Measurements from ENCODE around the gene GULP1.

GULP1 gene

DNA sequence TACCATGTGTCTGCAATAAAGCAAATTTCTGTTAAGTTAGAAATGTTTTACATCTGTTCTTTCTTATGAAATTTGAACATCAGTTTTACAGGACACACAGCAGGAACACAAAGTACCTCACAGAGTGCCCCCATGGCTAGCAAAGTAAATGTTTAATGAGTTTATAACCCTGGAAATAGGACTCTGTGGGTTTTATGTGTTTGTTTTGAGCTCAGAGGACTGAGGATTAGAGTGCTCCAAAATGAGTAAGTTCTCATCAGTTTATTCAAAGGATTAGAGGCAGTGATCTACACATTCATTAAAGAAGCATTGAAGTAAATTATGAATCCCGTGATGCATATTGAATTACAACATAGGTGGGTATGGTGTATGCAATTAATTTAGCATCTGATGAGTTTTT, 281.8 kb downstream of the GULP1 start:
- Histone ChIP-seq H3K4me1 (ENCODE audit: control insufficient read depth, low read length) (no peaks in the 10 kb centered on the region), H3K9me3 (ENCODE audit: control insufficient read depth, insufficient read depth, low read length) (no peaks in the 10 kb centered on the region), H3K27ac (ENCODE audit: low read depth, low read length) (no peak overlapping the region), H3K79me2 (ENCODE audit: control insufficient read depth, low read length) (no peaks in the 10 kb centered on the region), H4K20me1 (ENCODE audit: control insufficient read depth, insufficient read depth, low read depth, low read length) (no peaks in the 10 kb centered on the region), H3K4me3 (ENCODE audit: low read length) (no peak overlapping the region), H3K27me3 (ENCODE audit: control insufficient read depth, low read length) (no peaks in the 10 kb centered on the region), H3F3A (ENCODE audit: control insufficient read depth, insufficient read depth) (no peaks in the 10 kb centered on the region), H3K9me2 (replicated peaks; ENCODE audit: control insufficient read depth, low read length) (no peaks in the 10 kb centered on the region), H3K36me3 (ENCODE audit: control insufficient read depth, low read length) (no peaks in the 10 kb centered on the region), H3K4me2 (ENCODE audit: low read length) (no peak overlapping the region)
- TF ChIP-seq, protein P1, sequence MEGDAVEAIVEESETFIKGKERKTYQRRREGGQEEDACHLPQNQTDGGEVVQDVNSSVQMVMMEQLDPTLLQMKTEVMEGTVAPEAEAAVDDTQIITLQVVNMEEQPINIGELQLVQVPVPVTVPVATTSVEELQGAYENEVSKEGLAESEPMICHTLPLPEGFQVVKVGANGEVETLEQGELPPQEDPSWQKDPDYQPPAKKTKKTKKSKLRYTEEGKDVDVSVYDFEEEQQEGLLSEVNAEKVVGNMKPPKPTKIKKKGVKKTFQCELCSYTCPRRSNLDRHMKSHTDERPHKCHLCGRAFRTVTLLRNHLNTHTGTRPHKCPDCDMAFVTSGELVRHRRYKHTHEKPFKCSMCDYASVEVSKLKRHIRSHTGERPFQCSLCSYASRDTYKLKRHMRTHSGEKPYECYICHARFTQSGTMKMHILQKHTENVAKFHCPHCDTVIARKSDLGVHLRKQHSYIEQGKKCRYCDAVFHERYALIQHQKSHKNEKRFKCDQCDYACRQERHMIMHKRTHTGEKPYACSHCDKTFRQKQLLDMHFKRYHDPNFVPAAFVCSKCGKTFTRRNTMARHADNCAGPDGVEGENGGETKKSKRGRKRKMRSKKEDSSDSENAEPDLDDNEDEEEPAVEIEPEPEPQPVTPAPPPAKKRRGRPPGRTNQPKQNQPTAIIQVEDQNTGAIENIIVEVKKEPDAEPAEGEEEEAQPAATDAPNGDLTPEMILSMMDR (IDR thresholded peaks at IDR 0.05; ENCODE audit: low read depth, low read length, poor library complexity, severe bottlenecking): no peak
- TF ChIP-seq EZH2phosphoT487 (IDR thresholded peaks at IDR 0.05; ENCODE audit: borderline replicate concordance, low read length): no peak

DNA sequence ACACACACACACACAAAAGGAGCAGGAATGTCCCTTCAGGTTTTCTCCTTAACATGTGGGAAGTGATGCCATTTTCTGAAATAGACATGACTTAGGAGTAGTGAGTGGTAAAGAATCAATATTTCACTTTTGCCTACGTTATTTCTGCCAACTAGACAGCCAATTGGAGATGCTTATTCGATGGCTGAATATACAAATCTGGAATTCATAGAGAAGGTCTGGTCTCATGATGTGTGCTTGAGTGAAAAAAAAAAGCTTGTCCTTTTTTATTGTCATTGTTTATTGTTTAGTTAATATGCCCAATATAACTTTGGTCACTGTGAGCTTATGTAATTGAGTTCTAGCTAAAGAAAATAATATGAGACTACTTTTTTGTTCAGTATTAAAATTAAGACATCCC, 284.3 kb downstream of the GULP1 start:
- Histone ChIP-seq H3K4me1 (ENCODE audit: control insufficient read depth, low read length) (no peaks in the 10 kb centered on the region), H3K9me2 (replicated peaks; ENCODE audit: control insufficient read depth, low read length) (no peaks in the 10 kb centered on the region), H3K9me3 (ENCODE audit: control insufficient read depth, insufficient read depth, low read length) (no peaks in the 10 kb centered on the region), H3K36me3 (ENCODE audit: control insufficient read depth, low read length) (no peaks in the 10 kb centered on the region), H3K27ac (ENCODE audit: low read depth, low read length) (no peak overlapping the region), H3K4me2 (ENCODE audit: low read length) (no peak overlapping the region), H3K27me3 (ENCODE audit: control insufficient read depth, low read length) (no peaks in the 10 kb centered on the region), H3F3A (ENCODE audit: control insufficient read depth, insufficient read depth) (no peaks in the 10 kb centered on the region), H3K4me3 (ENCODE audit: low read length) (no peak overlapping the region), H3K79me2 (ENCODE audit: control insufficient read depth, low read length) (no peaks in the 10 kb centered on the region), H4K20me1 (ENCODE audit: control insufficient read depth, insufficient read depth, low read depth, low read length) (no peaks in the 10 kb centered on the region)
- TF ChIP-seq EZH2phosphoT487 (IDR thresholded peaks at IDR 0.05; ENCODE audit: borderline replicate concordance, low read length): no peak
- TF ChIP-seq, protein P1 (IDR thresholded peaks at IDR 0.05; ENCODE audit: low read depth, low read length, poor library complexity, severe bottlenecking): no peak

DNA sequence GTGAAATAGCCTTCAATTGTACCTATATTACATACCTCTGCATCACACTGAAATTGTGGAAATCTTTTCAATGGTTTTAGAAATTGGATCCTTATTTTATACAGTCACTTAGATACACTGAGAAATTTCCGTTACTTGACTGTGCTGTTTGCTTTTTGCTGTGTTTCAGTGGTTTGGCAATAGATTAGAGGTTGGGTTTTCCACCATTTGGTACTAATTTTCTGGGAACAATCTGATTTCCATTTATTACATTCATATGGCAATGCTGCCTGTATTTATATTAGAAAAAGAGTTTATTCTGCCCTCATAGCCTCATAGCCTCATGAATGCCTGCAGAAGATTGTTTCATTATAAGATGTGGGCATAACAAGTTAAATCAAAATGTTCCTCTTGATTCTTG, 285.0 kb downstream of the GULP1 start:
- Histone ChIP-seq H3K27ac (ENCODE audit: low read depth, low read length) (no peak overlapping the region), H3K27me3 (ENCODE audit: control insufficient read depth, low read length) (no peaks in the 10 kb centered on the region), H3F3A (ENCODE audit: control insufficient read depth, insufficient read depth) (no peaks in the 10 kb centered on the region), H4K20me1 (ENCODE audit: control insufficient read depth, insufficient read depth, low read depth, low read length) (no peaks in the 10 kb centered on the region), H3K79me2 (ENCODE audit: control insufficient read depth, low read length) (no peaks in the 10 kb centered on the region), H3K36me3 (ENCODE audit: control insufficient read depth, low read length) (no peaks in the 10 kb centered on the region), H3K9me2 (replicated peaks; ENCODE audit: control insufficient read depth, low read length) (no peaks in the 10 kb centered on the region), H3K4me3 (ENCODE audit: low read length) (no peak overlapping the region), H3K4me2 (ENCODE audit: low read length) (no peak overlapping the region), H3K4me1 (ENCODE audit: control insufficient read depth, low read length) (no peaks in the 10 kb centered on the region), H3K9me3 (ENCODE audit: control insufficient read depth, insufficient read depth, low read length) (no peaks in the 10 kb centered on the region)
- TF ChIP-seq, protein P1 (IDR thresholded peaks at IDR 0.05; ENCODE audit: low read depth, low read length, poor library complexity, severe bottlenecking): no peak
- TF ChIP-seq EZH2phosphoT487 (IDR thresholded peaks at IDR 0.05; ENCODE audit: borderline replicate concordance, low read length): no peak

DNA sequence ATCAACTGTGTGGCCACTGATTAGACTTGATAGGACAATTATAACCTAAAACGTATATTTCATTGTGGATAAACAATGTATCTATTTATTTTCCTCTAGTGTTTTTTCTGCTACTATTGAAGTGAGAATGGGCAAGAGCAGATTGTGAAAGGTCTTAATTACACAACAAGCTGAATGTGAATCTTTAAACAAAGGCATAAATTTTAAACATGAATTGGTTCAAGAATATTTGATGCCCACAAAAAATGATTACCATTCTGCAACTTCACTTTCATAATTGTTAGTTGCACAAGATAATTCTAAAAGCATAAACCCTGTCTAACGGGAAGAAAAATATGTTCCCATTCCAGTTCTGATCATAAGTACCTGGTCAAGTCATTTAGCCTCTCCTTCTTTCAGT, 285.6 kb downstream of the GULP1 start:
- Histone ChIP-seq H3K79me2 (ENCODE audit: control insufficient read depth, low read length) (no peaks in the 10 kb centered on the region), H3K36me3 (ENCODE audit: control insufficient read depth, low read length) (no peaks in the 10 kb centered on the region), H3K9me3 (ENCODE audit: control insufficient read depth, insufficient read depth, low read length) (no peaks in the 10 kb centered on the region), H3F3A (ENCODE audit: control insufficient read depth, insufficient read depth) (no peaks in the 10 kb centered on the region), H3K27ac (ENCODE audit: low read depth, low read length) (no peak overlapping the region), H3K9me2 (replicated peaks; ENCODE audit: control insufficient read depth, low read length) (no peaks in the 10 kb centered on the region), H3K4me1 (ENCODE audit: control insufficient read depth, low read length) (no peaks in the 10 kb centered on the region), H4K20me1 (ENCODE audit: control insufficient read depth, insufficient read depth, low read depth, low read length) (no peaks in the 10 kb centered on the region), H3K4me2 (ENCODE audit: low read length) (no peak overlapping the region), H3K4me3 (ENCODE audit: low read length) (no peak overlapping the region), H3K27me3 (ENCODE audit: control insufficient read depth, low read length) (no peaks in the 10 kb centered on the region)
- TF ChIP-seq, protein P1 (IDR thresholded peaks at IDR 0.05; ENCODE audit: low read depth, low read length, poor library complexity, severe bottlenecking): no peak
- no peak for TF ChIP-seq EZH2phosphoT487 (IDR thresholded peaks at IDR 0.05; ENCODE audit: borderline replicate concordance, low read length)
